HG03045 (cell line): ENCODE data around the gene ADGRF1.
"Not testable (repeated sequence)": the region's sequence is repeated elsewhere in the genome, so short reads cannot be mapped to it uniquely, and the experiment has no call there.

Source experiments
- ATAC-seq: cut with Tn5 transposase; IDR thresholded peaks from one replicate; pipeline ENCODE4 v1.9.1; 2021; ENCODE audit warnings: mild to moderate bottlenecking, moderate library complexity; ENCODE audit not compliant: unreplicated experiment

The ADGRF1 gene

DNA sequence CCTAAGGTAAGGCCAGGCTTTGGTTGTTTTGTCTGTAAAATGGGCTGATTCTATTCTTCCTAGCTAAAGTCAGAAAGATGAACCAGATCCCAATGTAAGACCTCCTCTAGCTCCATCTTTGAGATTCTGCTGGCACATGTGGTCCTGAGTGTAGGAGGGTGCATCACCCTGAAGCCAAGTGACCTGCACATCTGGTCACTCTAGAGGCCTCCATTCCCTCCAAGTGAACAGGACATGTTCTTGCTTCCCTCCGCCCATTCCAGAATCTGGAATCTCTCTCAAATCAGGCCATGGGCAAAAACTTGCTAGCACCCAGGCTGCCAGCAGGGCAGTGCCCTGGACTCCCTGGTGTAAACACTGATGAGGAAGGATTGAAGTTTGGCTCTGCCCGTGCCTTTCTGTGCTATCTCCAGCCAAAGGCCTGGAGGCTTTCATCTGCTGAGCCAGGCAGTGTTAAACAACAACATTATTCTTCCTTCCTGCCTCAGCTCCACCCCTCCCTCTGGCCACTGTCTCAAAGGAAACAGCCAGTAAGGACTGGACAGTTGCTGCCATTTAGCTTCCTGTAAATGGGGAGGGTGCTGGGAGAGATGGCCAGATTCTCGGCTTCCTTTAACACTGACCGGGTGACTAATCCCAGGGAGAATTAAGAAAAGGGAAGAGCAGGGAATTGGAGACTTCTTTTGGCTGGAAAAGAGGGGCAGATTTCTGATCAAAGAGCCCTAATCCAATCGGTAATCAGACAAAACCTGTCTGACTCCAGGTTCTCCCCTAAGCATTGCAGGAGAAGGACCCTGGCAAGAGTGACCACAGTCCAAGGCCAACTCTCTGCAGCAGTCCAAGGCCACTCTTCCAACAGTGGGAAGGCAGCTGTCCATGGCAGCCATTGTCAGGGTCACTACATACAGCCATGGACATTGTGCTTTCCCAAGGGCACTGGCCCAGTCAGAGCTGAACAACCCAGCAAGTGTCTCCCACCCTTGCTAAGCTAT is 19.5 kb upstream of the ADGRF1 start:
- ATAC-seq = no peak

DNA sequence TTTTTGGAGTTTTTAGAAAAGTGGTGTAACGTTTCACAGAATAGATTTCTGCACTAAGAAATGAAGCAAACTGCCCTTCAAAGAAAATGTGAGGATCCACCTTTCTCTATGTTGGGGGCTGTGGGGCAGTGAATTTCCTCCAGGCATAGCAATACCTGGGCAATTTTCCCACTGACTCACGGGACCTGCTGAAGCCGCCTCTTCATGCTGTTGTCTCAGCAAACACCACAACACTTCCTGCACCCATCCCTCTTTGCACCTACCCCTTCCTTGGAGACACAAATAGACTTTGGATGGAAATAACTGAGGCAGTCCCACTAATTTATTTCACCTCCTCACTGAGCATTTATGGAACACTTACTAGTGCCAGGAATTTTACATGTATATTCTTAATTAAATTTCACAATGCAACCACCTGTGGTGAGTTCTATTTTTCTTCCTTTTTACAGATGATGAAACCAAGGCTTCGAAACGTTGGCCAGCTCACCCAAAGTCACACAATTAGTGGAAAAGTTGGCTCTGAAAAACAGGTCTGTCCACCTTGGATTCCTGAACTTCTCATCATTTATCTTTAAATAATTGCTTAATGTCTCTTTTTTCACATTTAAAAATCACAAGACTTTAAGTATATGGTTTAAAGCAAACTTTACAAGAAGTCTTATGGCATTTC is 17.2 kb upstream of the ADGRF1 start:
- no peak for ATAC-seq

DNA sequence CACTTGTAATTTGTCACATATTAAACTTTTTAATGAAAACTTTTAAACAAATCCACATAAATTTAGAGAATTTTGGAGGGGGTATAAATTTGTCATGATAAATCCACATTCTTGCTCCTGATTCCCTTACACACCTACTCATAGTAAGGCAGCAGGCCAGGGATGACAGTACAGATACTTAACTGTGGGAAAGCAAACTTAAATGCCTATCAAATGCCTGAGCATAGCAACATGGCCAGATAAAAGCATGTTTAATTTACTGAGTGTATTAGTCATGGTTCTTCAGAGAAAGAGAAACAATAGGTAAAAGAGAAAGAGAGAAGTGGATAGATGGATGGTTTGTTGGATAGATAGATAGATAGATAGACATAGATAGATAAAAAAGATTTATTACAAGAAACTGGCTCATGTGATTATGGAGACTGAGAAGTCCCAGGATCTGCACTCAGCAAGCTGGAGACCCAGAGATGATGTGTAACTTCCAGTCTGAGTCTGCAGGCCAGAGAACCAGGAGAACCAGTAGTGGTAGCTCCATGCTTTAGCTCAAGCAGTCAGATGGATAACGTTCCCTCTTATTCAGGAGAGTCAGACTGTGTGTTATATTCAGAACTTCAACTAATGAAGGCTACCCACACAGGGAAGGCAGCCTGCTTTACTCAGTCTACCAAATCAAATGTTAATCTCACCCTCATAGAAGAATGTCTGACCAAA is 15.9 kb upstream of the ADGRF1 start:
- ATAC-seq = no peak

DNA sequence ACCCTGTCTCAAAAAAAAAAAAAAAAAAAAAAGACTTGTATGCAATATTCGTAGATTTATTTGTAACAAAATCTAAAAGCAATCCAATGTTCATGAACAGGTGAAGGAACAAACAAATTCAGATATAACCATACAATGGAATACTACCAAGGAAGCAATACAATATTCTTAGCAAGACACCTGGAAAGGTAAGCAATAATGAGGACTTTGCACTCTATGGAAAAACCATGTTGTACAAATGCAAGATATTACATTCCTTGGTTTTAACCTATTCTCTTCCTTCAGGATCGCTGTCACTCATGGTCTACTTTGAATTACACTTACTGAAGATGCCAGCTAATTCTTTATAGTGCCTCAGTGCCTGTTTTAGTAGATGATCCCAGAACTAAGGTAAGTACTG is 14.7 kb upstream of the ADGRF1 start:
- ATAC-seq = no peak

DNA sequence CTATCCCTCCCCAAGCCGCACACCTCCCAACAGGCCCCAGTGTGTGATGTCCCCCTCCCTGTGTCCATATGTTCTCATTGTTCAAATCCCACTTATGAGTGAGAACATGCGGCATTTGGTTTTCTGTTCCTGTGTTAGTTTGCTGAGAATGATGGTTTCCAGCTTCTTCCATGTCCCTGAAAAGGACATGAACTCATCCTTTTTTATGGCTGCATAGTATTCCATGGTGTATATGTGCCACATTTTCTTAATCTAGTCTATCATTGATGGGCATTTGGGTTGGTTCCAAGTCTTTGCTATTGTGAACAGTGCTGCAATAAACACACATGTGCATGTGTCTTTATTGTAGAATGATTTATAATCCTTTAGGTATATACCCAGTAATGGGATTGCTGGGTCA is 12.2 kb upstream of the ADGRF1 start:
- ATAC-seq = not testable (repeated sequence)

DNA sequence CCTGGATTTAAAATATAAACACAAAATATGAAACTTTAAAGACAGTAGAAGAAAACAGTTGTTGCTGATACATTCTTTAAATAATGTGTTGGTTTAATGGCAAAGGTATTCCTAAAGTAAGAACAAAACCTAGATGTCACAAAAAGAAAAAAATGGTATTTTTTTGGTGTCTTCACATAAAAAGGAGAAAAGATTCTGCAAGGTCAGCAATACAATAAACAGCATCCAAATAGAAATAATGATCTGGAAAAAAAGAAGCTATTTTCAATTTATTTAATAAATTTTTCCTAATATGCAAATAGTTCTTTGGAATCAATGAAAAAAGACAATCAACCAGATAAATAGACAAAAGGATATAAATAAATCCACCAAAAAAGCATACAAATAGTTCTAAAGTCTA is 6.5 kb upstream of the ADGRF1 start:
- ATAC-seq = no peak

DNA sequence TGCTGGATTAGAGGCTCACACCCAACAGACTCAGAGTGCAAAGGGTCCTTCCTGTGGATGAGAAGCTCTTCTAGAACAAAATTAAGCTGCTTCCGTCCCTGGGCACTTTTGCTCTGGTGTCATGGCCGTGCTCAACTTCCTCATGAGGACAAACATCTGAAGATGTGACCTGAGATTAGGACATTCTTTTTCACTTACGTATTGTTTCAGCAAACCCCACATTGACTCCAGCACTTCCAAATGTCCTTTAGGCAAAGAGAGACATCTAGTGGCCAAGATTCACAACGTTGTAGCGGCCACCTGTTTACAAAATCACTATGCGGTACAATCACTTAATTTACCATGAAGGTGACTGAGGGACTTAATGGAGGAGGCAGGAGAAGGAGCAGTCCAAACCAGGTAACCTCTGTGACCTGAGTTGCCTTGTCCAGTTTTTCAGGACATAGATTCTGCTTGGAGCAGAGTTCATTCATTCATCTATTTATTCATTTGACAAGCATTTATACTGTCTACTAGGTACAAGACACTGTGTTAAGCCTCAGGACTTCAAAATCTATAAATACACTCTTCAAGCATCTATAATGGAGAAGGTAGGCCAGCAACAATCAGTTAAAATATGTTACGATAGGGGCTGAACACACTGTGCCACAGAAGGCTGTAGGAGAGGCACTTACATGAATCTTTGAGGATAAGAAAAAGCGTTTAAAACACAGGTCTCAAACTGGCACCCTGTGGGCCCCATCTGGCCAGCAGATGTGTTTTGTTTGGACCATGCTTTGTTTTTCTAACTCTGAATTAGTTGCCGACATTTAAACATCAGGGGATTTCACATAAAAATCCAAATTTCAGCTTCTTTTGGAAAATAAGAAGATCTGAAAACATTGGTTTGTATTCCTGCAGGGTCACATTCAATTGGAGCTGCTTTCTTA is 5.6 kb upstream of the ADGRF1 start:
- ATAC-seq = peak; percentile 69

DNA sequence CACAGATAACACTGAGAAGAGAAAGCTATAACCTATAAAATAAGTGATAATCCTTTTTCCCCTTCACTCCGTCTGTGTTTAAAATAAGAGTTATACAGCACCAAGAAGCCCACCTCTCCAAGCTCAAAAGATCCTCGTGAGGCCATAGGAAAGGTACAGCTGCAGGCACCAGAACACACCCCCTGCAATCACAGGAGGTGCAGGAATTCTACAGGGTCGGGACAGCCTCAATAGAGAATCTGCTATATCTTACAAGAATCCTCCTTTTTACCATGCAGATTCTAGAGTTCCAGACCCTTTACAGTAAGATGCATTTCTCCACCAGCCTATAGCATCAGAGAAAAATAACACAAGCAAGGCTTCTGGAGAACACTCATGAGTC is 5.0 kb upstream of the ADGRF1 start:
- peak; percentile 7 for ATAC-seq

DNA sequence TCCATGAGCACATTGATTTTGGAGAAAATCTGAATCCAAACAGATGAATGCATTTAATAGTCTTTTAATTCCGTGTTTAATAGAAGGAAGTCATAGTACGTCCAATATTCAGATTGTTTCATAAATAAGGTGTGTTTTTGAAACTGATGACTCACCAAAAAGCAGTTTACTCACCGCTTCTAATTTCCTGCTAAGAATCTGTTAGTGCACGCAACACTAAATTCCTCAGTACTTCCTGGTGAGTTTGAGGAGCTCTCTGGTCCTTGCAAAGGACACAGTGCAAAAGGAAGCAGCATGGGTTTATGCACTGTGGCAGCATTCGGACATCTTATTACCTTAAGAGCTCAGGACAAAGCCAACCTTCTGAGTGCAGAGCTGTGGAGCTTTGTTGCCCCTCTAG is 2.3 kb upstream of the ADGRF1 start:
- ATAC-seq = no peak

DNA sequence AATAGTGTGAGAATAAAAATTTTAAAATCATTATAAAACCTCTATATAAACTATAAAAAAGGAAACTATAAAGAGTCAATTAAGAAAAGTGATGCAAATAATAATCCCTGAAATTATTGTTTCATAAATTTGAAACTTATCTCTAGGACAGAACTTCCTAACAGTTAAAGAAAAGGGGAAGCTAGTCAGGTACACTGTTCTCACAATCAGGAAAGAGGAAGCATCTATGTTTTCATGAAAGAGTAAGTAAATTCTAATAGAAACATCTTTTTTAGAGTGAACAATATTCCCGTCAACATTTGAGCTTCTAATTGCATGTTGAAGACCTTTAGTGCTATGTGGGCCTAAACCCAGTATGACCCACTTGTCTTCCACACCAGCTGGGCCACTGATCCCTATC is 1.2 kb upstream of the ADGRF1 start:
- ATAC-seq = no peak

DNA sequence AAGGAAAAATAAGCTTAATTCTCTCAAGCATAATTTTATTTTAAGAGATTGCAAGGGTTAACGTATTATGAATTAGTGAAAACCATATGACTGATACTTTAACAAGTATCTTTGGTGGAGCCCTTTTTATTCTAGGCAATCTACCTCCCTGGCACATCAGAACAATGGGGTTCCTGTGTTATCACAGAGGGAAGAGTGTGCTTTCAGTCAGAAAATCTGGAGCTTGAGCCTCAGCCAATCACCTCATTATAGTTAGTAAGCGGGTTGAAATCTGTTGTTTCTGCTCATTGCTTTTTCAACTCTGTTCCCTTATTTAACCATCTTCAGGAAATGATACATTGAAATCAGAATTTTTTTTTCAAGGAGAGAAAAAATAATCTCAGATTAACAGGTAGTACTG is 391 bp downstream of the ADGRF1 start:
- no peak for ATAC-seq

DNA sequence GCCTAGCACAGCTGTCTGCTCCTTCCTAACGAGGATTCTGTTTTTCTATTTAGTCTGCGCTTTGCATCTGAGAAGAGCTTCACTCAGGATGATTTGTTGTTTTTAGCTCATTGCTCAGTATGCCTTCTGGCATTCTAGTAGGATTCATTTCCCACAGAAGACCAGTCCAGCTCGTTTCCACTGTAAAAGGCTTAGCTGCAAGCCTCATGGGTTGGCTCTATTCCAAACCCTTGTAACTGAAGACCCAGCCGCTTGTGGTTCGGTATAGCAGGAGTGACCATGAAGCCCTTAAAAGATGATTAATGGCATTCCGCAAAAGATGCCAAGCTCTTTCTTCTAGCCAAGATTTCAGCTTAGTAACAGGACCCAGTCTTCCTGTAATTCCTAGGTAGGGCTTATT is 7.2 kb downstream of the ADGRF1 start:
- ATAC-seq = no peak

DNA sequence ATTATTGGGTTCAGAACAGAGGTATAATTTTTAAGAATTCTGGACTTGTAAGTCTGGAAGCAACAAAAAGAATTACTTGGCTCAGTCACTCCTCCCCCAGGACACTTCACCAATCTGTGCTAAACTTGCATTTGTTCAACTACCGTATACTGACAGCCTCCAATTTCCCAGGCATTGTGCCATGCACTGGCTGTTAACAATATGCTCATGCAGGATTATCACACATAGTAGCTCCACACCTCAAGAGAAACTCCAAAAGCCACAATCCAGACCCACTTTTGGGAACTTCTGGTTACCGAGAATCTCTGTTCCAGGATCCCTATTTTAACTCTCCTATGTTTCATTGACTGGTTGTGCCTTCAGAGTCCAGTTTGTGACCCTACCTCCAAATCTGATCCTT is 7.7 kb downstream of the ADGRF1 start:
- no peak for ATAC-seq

DNA sequence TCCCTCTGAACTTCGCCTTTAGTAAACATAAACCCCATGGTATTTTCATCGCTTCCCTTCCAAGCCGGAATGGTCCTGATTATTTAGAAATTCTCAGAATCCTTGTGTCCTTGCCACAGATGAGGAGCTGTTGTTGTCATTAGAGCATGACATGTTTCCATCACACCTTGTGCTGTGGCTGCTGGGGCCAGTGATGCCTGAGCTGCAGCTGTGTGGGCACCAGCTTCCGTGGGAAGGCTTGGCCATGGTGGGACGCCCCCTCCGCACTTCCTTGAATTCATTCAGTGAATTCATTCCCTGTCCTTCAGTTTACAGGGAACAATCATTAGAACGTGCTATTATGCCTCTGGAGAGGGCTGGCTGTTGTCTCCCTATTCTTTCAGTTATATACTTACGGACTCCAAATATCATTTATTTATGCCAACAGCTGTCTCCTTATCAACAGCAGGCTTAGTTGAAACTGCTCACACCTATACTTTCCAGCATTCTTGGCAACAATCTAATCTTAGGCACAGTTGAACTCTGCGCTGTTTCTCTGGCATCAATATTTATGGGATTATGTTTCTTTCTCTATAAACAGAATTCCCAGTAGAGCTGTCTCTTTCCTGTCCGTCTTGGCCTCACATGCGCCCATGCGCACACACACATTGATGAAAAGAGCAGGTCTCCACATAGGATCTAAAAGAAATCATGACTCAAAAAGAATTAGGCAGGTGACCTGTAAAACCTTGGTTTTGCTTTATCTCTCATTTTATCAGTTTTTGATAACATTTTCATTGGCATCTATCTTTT is 9.0 kb downstream of the ADGRF1 start:
- no peak for ATAC-seq

DNA sequence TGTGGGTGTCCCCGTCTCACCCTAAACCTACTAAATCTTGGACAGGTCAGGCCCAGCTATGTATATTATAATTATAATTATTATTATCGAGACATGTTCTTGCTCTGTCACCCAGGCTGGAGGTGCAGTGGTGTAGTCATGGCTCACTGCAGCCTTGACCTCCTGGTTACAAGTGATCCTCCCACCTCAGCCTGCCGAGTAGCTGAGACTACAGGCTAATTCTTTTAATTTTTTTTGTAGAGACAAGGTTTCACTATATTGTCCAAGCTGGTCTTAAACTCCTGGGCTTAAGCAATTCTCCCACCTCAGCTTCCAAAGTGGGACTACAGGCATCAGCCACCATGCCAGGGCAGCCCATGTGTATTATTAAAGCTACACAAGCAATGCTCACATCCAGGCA is 10.5 kb downstream of the ADGRF1 start:
- no peak for ATAC-seq

DNA sequence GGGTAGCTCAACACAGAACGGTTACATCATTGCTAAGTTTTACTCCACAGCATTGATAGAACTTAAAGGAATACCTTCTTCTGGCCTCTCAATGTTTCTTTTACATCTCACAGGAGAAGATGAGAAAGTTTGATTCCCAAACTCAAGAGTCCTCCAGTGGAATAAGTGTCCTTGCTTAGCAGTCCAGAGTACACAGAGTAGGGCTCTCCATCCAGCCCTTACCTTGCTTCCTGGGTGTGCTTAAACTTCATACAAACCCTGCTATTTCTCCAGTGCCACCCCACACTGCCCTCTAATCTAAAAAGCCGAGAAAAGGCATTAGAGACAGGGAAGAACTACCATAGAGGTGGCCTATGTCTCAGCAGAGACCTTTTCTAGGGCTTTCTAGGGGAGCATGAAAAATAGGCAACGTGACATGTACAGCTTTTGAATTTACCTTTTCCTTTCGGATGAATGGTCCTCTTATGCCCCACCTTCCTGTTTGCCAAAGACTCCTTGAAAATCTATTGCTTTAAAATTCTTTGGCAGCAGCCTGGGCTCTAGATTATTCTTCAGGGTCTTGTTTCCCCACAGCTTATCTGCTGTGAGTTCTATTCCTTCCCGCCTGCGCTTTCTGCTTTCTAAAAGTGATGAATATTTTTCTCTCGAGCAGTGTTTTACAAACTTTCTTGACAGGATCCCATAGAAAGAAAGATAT is 12.1 kb downstream of the ADGRF1 start:
- no peak for ATAC-seq

DNA sequence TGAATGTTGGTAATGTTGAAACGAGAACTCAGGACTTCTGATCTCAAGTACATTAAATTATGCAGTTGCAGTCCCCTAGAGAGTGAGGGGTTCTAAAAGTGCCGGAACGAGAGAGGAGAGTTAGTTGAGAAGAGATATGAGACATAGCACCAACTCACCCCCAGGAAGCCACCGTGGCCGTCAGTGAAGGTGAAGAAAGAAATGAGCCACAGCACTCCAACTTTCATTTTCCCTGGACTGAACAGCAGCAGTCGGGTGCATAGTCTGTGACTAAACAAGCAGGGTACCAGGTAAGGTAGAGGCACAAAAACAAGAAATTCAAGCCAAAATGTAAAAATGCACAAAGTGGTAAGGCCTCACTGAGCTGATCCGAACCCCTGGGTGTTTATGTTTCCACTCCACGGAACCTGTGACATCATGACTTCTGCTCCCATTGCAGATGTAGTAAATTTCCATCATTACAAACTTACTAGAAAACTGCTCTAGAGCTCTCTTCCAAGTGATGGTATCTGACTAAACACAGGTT is 13.2 kb downstream of the ADGRF1 start:
- ATAC-seq = no peak

DNA sequence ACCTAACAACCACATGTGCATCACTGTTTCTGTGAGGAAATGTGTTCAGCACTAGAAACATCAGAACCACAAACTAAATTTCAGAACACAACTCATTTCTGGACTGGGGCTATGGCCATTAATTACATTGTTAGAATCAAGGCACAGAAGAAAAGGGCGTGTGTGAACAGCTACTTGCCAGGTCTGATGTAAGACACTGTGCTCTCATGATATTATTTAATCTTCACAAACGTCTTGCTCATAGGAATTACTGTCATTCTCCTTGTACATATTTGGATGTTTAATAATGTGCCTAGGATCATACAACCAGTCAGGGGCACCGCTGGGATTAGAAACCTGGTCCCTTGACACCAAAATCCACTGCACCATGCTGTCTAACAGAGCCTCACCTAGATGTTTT is 14.8 kb downstream of the ADGRF1 start:
- no peak for ATAC-seq

DNA sequence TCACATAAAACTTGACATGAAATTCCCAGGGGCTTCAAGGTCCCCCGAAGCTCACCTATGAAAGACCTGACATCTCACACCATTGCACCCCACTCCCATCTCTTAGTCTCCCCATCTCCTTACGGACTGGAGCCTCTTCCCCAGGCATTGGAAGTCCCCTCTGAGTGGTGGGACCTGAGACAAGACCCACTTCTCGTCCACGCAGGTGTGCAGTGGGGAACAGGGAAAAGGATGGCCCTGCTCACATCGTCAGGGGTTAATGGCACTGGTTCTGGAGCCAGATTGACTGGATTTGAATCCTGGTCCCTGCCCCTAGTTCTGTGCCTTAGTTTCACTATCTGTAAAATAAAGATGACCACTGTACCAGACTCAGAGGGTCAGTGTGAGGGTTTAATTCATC is 15.5 kb downstream of the ADGRF1 start:
- no peak for ATAC-seq
